MG63 (cell line): Measurements from ENCODE around the gene PSAPL1. TPM values are rescaled to one million over a fixed set of nuclear protein-coding genes. Genes with fewer than 3 reads are reported as not detected.

Source experiments
- DNase-seq: peaks from one replicate; pipeline ENCODE4 v3.0.0-alpha.2; 2020
- H3K27me3 ChIP-seq: fragments of 250-450 bp; sonication (Bioruptor Pico); 2 replicates; pipeline ENCODE4 v1.5.1; 2020; ENCODE audit warnings: mild to moderate bottlenecking, moderate library complexity
- H3K36me3 ChIP-seq: fragments of 250-450 bp; sonication (Bioruptor Pico); 2 replicates; pipeline ENCODE4 v1.5.1; 2020; ENCODE audit warnings: mild to moderate bottlenecking, moderate library complexity
- H3K4me3 ChIP-seq: fragments of 250-450 bp; sonication (Bioruptor Pico); 2 replicates; pipeline ENCODE4 v1.5.1; 2020; ENCODE audit warnings: mild to moderate bottlenecking, moderate library complexity
- H3K9me3 ChIP-seq: fragments of 250-450 bp; sonication (Bioruptor Pico); 2 replicates; pipeline ENCODE4 v1.5.1; 2020; ENCODE audit warnings: mild to moderate bottlenecking, moderate library complexity
- total RNA-seq: library from RNA; depleted of rRNA; stranded (reverse); fragments of >200 nt; shearing (Covaris generic); gene quantifications from 2 replicates; pipeline ENCODE4 v1.2.3, GENCODE V29; 2014; ENCODE audit warnings: low replicate concordance

Gene PSAPL1
- total RNA-seq, 1 experiment from 2014 or later, result not detected

GRCh38 chr4:7397206-7398103 lies 37.3 kb downstream of the PSAPL1 start:
- DNase-seq, result no peak
- H3K27me3 ChIP-seq, result no peaks in the 10 kb centered on the region
- no peaks in the 10 kb centered on the region for H3K36me3 ChIP-seq
- no peaks in the 10 kb centered on the region for H3K9me3 ChIP-seq
- H3K4me3 ChIP-seq, result no peak overlapping the region

DNA sequence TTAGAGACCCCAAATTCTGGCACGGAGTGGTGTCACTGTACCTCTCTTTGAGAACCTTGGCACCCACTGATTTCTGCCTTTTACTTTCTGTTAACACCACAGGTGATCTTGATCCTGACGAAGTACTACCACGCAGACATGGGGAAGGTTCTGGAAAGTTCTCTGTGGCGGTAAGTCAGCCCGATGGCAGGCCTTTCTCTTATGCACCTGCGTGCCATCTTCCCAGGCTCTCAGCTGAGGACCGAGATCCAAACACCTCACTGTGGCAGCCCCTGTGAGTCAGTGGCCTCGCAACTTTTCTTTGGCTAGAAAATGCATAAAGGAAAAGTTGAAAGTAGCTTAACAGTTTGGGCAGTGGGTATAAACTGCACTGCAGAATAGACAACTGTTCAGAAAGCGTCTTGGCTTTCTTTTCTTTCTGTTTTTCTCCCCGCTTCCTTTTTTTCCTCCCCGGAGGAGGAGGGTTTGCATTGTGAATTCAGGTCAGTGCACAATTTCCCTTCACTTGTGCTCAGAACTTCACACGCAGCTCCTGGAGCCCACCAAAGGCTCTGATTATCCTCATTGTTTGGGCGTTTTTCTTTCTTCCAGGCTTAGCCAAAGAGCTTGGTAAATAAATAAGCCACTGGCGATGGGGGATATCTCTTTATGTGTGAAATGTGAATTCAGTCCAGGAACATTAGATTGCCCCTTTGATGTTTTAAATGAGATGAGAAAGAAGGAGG lies 38.4 kb downstream of the PSAPL1 start:
- H3K36me3 ChIP-seq, result no peaks in the 10 kb centered on the region
- H3K4me3 ChIP-seq, result no peak overlapping the region
- no peaks in the 10 kb centered on the region for H3K9me3 ChIP-seq
- no peak for DNase-seq
- H3K27me3 ChIP-seq, result no peaks in the 10 kb centered on the region

DNA sequence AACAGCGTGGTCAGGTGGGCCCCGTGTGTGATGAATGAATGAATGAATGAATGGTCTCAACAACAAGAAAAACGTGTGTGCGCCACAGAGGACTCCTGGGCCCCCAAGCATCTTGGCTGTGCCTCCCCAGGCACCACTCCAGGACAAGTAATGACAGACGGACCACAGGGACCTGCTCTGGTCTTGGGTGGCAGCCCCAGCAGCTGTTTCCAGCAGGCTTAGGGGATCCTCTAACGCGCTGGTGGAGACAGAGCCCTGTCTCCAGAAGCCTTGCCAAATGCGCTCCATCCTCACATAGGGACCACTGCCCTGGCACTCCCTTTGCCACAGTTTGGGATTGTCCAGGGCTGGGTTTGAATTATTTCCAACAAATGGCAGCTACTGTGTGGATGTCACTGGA lies 39.1 kb downstream of the PSAPL1 start:
- DNase-seq, result no peak
- Histone ChIP-seq H3K27me3 (no peaks in the 10 kb centered on the region), H3K4me3 (no peak overlapping the region), H3K36me3 (no peaks in the 10 kb centered on the region), H3K9me3 (no peaks in the 10 kb centered on the region)

DNA sequence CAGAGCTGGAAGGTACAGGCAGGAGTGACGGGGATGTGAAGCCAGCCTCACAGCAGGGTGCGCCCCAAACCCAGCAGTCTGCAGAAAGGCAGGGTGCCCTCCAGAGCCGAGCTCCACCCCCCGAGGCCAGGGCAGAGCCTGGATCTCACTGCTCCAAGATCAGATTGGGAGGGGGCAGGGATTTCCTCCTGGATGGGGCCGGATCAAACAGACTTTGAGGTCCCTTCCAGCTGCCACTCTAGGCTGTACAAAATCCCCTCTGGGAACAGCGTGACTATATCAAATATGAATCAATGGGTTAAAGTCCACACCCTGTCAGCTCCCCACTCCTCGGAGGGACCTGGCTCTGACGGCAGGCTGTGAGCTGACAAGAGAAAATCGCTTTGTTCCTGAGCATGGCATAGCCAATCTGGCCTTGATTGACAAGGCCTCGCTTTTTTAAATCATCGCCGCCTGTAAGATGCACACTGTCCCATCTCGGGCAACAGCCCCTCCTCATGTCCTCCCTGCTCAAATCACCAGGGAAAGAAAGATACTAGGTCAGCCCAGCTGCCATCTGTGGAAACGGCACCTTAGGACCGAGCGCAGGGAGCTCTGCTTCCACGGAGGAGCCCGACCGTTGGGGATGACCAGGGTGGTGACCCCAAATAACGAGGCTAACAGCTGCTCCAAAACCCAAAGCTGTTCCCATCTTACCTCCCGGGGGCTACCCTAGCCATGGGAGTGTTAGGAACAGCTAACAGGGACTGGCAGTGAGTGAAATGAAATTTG lies 39.9 kb downstream of the PSAPL1 start:
- H3K27me3 ChIP-seq, result no peaks in the 10 kb centered on the region
- no peaks in the 10 kb centered on the region for H3K36me3 ChIP-seq
- no peak for DNase-seq
- no peaks in the 10 kb centered on the region for H3K9me3 ChIP-seq
- H3K4me3 ChIP-seq, result no peak overlapping the region

DNA sequence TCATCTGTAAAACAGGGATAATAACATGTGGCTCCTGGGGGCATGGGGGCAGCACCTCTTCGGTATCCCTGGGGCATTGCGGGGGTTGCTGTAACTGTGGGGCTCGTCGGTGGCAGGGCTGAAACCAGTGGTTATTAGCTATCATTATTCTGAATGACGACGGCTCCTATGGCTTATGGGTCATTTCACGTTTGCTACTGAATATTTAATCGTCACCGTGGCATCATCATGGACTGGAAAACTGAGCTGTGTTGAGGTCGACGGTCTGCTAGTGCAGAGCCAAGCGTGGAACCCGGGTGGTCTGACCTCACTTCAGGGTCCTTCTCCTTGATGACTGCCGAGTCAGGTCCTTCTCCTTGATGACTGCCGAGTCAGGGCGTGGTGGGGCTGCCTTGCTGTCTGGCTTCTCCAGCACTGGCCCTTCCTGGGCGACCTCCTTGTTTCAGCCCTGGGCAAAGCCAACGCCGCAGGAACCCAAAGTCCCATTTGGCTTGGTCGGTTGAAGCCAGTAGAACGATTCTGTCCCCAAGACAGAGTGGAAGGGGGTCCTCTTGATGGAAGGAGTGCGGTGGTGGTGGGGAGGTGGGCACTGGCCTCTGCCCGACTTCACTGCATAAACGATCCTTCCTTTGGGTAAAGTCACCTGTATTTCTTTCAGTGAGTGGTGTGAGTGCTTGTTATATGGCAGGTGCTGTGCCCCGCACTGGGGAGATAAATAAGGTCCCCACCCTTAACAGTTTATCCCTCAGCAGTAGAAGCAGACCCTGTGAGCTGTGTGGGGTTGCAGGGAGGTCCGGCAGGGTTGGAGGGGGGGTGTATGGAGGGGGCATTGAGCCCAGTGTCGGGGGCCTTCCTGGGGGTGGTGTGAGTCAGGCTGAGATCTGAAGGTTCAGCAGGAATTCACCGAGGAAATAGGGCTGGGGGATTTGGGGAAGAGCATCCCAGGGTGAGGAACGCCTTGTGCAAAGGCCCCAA lies 40.8 kb downstream of the PSAPL1 start:
- H3K27me3 ChIP-seq, result no peaks in the 10 kb centered on the region

GRCh38 chr4:7392438-7393421 lies 42.0 kb downstream of the PSAPL1 start:
- Histone ChIP-seq H3K4me3 (no peak overlapping the region), H3K27me3 (no peaks in the 10 kb centered on the region), H3K36me3 (no peaks in the 10 kb centered on the region), H3K9me3 (no peaks in the 10 kb centered on the region)
- DNase-seq, result no peak

More for the DNA sequence above, 40.8 kb downstream of the PSAPL1 start:
- DNase-seq, result no peak
- Histone ChIP-seq H3K4me3 (no peak overlapping the region), H3K9me3 (no peaks in the 10 kb centered on the region), H3K36me3 (no peaks in the 10 kb centered on the region)

DNA sequence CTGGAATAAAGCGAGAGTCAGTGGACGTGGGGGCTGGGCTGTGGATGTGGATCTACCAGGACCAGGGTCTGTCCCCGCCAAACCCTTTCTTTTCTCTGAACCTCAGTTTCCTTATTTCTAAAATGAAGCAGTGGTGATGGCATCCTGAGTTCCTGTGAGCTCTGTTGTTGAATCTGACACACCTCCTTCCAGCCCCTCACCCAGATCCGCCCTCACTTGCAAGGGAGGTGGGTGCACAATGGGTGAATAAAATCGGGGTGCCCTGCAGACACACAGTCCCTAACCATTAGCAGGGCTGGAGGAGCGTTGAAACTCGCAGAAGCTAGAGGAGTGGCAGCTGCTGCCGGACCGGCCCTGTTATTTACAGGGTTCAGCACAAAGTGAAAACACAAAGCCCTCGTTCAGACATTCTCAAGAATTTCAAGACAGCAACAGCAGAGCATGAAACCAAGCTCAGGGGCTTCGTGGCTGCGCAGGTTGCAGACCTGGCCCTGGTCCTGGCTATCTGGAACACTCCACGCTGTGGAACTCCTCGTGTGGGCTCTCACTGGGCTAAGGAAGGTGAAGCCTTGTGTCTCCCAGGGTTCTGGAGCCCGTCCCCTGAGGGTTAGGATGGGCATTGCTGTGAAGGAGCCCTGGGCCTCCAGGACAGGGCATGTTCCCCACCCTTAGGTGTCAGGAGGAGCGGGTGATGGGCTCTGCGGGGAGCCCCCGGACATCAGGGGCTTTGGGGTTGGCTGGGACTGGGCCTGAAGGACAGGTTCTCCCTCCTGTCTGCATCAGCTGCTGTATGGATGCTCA lies 42.9 kb downstream of the PSAPL1 start:
- DNase-seq, result no peak
- no peak overlapping the region for H3K4me3 ChIP-seq
- no peaks in the 10 kb centered on the region for H3K27me3 ChIP-seq
- no peaks in the 10 kb centered on the region for H3K36me3 ChIP-seq
- no peaks in the 10 kb centered on the region for H3K9me3 ChIP-seq

DNA sequence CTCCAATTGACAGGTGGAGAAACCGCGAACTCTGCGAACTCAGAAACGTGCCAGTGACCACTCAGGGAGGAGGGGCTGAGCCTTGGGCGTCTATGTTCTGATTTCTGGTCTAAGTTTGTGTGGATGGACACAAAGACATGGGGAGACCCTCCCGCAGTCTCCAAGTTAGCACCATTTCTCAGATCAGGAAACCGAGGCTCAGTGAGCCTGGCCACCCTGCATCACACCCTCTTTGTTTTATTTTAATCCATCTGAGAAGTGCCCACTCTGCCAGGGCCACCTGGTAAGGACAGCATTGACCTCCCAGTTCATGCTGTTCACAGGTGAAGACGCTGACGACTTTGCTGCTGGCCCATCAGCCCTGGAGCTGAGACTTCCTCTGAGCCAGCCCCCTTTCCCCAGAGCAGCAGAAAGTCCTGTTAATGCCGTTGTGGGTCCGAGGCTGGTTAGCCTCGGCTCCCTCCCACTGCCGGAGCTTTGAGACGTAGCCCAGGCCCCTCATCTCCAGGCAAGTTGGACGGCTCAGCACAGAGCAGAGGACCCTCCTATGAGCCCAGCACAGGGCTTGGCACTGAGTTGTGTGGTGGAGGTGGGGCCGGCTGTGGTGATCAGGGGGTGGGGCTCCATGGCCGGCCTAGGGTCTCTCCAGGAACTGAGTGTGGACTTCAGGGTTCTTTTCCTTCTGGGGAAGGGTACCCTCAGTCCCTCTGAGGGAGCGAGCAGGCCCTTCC lies 43.7 kb downstream of the PSAPL1 start:
- no peaks in the 10 kb centered on the region for H3K9me3 ChIP-seq
- H3K27me3 ChIP-seq, result no peaks in the 10 kb centered on the region
- no peaks in the 10 kb centered on the region for H3K36me3 ChIP-seq
- H3K4me3 ChIP-seq, result no peak overlapping the region
- no peak for DNase-seq

DNA sequence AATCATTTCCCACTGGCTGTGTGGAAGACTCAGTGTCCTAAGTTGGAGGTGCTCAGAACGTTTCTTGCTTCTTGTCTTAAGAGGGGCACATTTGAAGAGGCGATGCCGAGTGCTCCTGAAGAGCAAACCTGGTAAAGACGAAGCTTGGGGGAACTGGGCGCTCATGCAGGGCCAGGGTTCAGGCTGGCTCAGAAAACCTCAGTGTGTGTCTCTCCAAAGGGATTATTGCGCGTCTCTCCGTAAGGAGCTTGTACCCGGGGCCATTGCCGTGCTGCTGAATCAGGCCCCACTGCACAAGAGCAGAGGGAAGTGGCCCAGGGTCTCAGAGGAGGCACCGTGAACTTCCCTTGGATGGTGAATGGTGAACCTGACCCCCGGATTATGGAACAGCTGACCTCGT lies 44.4 kb downstream of the PSAPL1 start:
- DNase-seq, result no peak
- Histone ChIP-seq H3K4me3 (no peak overlapping the region), H3K9me3 (no peaks in the 10 kb centered on the region), H3K27me3 (no peaks in the 10 kb centered on the region), H3K36me3 (no peaks in the 10 kb centered on the region)

DNA sequence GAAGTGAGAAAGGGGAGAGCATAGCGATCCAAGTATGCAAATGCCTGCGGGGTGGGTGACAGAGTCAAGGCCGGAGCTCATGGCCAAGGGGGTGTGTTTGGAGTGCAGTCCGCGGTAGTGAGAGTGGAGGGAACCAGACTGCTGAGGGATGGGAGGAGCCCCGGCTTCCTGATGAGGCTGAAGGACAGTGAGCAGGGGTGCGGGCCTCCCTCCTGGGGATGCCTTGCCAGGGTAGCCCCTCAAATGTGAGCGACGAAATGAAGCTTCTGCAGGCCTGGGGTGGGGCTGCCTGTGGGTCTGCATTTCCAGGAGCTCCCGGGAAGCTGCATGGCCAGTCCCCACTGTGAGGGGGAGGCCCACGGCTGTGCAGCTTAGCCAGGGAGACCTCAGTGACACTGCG lies 45.0 kb downstream of the PSAPL1 start:
- Histone ChIP-seq H3K4me3 (no peak overlapping the region), H3K9me3 (no peaks in the 10 kb centered on the region), H3K36me3 (no peaks in the 10 kb centered on the region), H3K27me3 (no peaks in the 10 kb centered on the region)
- DNase-seq, result no peak

- Histone ChIP-seq H3K4me3 (no peak overlapping the region), H3K36me3 (no peaks in the 10 kb centered on the region), H3K9me3 (no peaks in the 10 kb centered on the region), H3K27me3 (no peaks in the 10 kb centered on the region)
- no peak for DNase-seq
Observed at GRCh38 chr4:7389101-7389701, 45.5 kb downstream of the PSAPL1 start.

- H3K4me3 ChIP-seq, result no peak overlapping the region
- no peak for DNase-seq
- no peaks in the 10 kb centered on the region for H3K27me3 ChIP-seq
- no peaks in the 10 kb centered on the region for H3K36me3 ChIP-seq
- no peaks in the 10 kb centered on the region for H3K9me3 ChIP-seq
Observed at GRCh38 chr4:7388627-7389026, 46.1 kb downstream of the PSAPL1 start.

DNA sequence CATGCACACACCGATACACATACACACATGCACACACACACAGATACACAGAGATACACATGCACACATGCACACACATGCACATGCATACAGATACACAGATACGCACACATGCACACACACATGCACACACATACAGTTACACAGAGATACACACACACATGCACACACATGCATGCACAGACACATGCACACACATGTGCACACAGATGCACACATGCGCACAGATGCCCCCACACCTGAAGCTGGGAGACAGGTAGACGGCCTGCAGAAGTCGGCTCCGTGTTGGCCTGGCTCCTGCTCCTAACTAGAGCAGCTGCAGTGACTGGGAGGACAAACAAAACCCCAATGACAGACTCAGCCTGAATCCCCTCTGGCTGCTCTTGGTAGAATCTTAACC lies 46.8 kb downstream of the PSAPL1 start:
- no peaks in the 10 kb centered on the region for H3K27me3 ChIP-seq
- H3K9me3 ChIP-seq, result no peaks in the 10 kb centered on the region
- DNase-seq, result no peak
- H3K36me3 ChIP-seq, result no peaks in the 10 kb centered on the region
- no peak overlapping the region for H3K4me3 ChIP-seq
